Thyroid gland (tissue), 4 donors: ENCODE measurements around the gene NACC1.

ENCODE experiments used
- CTCF ChIP-seq, 6 experiments: fragments of 200-600 bp in 3 of 6; fragments of 450-650 bp in 3 of 6; sonication (generic) in 3 of 6; IDR thresholded peaks; one replicate each; pipeline ENCODE4 v1.5.1; 2016 to 2019; ENCODE audit warnings: antibody characterized with exemption in 6 of 6, mild to moderate bottlenecking in 2 of 6, inconsistent platforms in 1 of 6, moderate library complexity in 1 of 6
- POLR2A ChIP-seq, 2 donors: fragments of 450-650 bp; IDR thresholded peaks; one replicate each; pipeline ENCODE4 v1.6.1; 2017; ENCODE audit warnings: antibody characterized with exemption in 2 of 2, mild to moderate bottlenecking in 2 of 2, moderate library complexity in 1 of 2

GRCh38 chr19:13076320-13076719 lies 41.7 kb upstream of the NACC1 start:
- TF ChIP-seq CTCF (IDR thresholded peaks at IDR 0.05) = no peak
- no peak for TF ChIP-seq POLR2A (IDR thresholded peaks at IDR 0.05)
